A549 (cell line): ENCODE data around the gene FAM234B.

ENCODE experiments used
- EP300 ChIP-seq, 2 experiments: fragments of >200 bp; sonication (Bioruptor Twin); formaldehyde crosslinking; IDR thresholded peaks; 2 replicates in 1 of 2; 3 replicates in 1 of 2; pipeline ENCODE4 v1.6.1; 2016 to 2017
- POLR2A ChIP-seq: IDR thresholded peaks from 2 replicates; pipeline ENCODE4 v1.6.1; 2012; ENCODE audit warnings: mild to moderate bottlenecking, low read length
- REST ChIP-seq: fragments of 200-600 bp; sonication (generic); IDR thresholded peaks from 2 replicates; pipeline ENCODE4 v1.6.1; 2016; ENCODE audit warnings: antibody characterized with exemption, mild to moderate bottlenecking, moderate library complexity
- TF ChIP-seq, protein P1 (sequence below): fragments of 250-450 bp; sonication (Bioruptor Pico); IDR thresholded peaks from 2 replicates; pipeline ENCODE4 v1.5.0; 2021; ENCODE audit warnings: mild to moderate bottlenecking, moderate library complexity, borderline replicate concordance

- TF ChIP-seq POLR2A (no peak), EP300 (IDR thresholded peaks at IDR 0.05) (no peak), REST (no peak)
- TF ChIP-seq, protein P1, sequence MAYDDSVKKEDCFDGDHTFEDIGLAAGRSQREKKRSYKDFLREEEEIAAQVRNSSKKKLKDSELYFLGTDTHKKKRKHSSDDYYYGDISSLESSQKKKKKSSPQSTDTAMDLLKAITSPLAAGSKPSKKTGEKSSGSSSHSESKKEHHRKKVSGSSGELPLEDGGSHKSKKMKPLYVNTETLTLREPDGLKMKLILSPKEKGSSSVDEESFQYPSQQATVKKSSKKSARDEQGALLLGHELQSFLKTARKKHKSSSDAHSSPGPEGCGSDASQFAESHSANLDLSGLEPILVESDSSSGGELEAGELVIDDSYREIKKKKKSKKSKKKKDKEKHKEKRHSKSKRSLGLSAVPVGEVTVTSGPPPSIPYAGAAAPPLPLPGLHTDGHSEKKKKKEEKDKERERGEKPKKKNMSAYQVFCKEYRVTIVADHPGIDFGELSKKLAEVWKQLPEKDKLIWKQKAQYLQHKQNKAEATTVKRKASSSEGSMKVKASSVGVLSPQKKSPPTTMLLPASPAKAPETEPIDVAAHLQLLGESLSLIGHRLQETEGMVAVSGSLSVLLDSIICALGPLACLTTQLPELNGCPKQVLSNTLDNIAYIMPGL (CRISPR knock-in tag): no peak
These were observed 40.9 kb downstream of the FAM234B start for GRCh38 chr12:13084898-13085640.
